ENCODE data around the gene PRDM16.

Gene PRDM16

DNA sequence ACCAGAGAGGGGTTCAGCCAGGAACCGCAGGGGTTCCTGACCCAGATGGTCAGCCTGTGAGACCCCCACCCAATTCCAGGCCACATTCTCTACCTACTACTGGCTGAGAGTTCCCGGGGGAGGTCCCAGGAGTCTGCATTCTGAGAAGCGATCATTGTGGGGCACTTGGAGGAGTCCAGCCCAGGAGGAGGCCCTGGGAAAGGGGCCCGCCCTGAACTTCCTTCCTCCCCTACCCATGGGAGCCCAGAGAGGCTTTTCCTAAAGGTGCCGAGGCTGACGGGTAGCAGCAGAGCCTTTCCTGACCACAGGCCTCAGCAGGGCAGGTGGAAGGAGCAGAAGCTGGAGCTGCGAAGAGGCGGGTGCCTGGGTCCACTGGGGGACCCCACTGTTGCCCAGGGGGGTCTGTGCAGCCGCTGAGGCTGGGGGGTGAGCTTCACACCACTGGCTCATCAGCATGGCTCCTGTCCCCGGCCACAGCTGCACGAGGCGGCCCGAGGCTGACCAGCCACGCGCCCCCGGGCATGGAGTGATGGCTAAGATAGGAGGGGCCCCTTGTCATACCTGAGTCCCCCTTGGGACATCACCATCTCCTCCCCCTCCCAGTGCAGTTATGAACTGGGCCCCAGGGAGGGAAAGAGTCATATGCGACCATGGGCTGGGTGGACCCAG lies 127.7 kb downstream of the PRDM16 start:
- no peak for DNase-seq (ENCODE audit: extremely low read depth in 1 of 2, low read depth in 1 of 2)

DNA sequence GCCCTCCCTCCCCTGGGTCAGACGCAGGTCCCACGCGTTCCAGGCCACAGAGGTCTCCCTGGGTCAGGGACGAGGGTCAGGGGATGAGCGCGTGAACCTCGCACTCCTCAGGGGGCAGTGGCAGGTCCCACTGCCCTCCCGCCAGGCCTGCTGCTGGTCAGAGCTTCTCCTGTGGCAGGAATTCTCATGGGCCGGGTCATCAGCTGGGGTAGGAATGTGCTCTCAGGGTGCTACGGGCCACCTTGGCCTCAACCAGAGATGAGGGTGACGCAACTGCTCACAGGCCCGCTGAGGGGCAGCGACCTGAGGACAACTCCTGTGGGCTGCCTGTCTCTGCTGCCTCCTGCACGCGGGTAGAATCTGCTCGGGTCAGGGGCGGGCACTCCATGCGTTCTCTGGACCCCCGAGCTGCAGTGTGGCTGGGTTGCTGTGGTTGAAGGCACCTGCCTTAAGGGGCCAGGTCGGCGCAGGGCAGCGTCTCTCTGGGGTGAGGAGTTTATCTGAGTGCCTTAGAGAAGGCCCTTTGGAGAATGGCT lies 128.8 kb downstream of the PRDM16 start:
- no peak for DNase-seq (ENCODE audit: extremely low read depth in 1 of 2, low read depth in 1 of 2)

DNA sequence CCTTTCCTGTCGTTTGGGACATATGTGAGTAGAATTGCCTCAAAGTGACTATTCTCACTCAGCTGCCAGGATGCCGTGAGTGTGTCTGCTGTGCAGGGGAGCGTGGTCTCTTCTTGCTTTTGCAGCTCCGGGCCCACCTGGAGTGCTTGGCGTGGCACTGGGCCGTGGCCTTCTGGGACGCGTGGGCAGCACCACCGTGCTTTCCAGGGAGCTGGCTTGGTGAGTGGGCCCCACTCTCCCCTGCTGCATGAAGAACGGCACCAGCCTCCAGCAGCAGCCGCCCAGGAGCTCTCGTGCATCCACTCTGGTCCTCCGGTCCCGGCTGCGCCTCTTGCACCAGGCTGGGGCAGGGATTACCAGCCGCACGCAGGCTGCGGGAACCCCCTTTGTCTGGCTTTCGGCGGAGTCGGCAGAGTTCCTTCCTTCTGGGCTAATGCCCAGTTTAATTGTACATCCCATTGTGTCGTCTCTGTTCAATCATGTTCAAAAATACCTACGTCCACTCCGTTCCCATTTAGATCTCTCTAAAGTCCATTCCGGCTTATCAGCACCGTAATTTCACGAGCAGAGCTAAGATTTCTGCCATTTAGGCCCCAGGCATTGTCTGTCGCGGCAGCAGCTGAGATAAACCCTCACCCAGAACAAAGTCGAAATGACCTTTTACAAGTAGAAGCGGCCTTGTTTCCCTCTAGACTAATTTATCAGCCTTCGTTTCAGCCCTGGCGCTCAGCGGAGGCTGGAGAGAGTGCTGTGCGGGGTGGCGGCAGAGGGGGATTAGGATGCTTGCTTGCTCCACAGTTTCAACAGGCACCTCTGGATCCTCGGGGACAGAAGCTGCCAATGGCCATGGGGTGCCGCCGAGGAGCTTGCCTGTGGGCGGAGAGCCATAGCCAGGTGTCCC lies 129.6 kb downstream of the PRDM16 start:
- DNase-seq (ENCODE audit: extremely low read depth in 1 of 2, low read depth in 1 of 2) = no peak

DNA sequence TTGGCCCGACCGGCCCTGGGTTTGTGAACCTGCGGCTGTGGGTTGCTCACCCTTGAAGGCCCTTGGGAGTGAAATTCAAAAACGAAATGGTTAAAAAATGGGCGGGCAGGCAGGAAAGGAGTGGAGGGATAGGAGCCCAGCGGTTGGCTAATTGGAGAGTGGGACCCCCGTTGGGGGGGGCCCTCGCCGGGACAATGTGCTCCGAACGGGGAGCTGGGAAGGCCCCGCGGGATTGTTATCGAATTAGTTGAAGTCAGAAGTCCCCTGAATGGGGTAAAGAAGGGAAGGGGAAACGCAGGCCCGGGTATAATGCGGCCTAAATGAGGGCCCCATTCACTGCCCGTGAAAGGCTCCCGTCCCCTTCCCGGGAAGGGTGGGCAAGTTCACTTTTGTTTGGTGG lies 135.7 kb downstream of the PRDM16 start:
- DNase-seq (ENCODE audit: extremely low read depth in 1 of 2, low read depth in 1 of 2) = no peak

- DNase-seq (ENCODE audit: extremely low read depth in 1 of 2, low read depth in 1 of 2) = no peak
Observed at GRCh38 chr1:3205815-3206214, 136.8 kb downstream of the PRDM16 start.

DNA sequence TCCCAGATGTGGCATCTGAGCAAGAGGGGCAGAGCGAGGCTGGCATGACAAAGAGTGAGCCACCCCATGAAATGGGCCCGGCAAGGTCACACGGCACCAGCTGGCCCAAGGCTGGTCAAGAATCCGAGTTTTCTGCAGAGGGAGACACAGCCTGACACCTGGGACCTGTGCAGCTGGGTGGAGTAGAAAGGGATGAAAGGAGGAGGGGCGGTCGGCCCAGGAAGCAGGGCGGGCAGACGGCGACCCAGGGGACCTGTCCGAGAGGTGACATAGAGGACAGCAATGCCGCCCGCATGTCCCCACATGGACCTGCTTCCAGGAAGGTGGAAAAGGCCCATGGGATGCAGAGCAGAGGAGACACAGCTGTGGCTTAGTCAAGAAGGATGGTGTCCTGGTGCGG lies 137.7 kb downstream of the PRDM16 start:
- DNase-seq (ENCODE audit: extremely low read depth in 1 of 2, low read depth in 1 of 2) = no peak

GRCh38 chr1:3207217-3207848 lies 138.3 kb downstream of the PRDM16 start:
- no peak for DNase-seq (ENCODE audit: extremely low read depth in 1 of 2, low read depth in 1 of 2)

DNA sequence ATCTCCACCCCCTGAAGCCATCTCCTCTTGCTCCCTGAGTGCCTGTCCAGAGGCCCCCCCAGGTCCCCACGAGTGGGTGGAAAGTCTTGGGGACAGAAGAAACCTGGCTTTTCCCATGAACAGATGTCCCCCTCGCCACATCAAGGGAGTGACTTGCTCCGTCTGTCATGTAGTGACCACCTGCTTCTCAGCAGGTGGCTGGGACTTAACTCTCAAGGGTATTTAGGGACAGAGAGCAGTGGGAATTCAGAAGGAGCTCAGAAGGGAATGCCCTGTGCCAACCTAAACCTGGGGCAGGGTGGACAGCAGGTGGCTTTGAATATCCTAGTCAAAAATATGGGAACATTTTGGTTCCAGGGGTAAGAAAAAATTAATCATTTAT lies 139.8 kb downstream of the PRDM16 start:
- DNase-seq (ENCODE audit: extremely low read depth in 1 of 2, low read depth in 1 of 2) = no peak

GRCh38 chr1:3209201-3209600 lies 140.2 kb downstream of the PRDM16 start:
- no peak for DNase-seq (ENCODE audit: extremely low read depth in 1 of 2, low read depth in 1 of 2)

DNA sequence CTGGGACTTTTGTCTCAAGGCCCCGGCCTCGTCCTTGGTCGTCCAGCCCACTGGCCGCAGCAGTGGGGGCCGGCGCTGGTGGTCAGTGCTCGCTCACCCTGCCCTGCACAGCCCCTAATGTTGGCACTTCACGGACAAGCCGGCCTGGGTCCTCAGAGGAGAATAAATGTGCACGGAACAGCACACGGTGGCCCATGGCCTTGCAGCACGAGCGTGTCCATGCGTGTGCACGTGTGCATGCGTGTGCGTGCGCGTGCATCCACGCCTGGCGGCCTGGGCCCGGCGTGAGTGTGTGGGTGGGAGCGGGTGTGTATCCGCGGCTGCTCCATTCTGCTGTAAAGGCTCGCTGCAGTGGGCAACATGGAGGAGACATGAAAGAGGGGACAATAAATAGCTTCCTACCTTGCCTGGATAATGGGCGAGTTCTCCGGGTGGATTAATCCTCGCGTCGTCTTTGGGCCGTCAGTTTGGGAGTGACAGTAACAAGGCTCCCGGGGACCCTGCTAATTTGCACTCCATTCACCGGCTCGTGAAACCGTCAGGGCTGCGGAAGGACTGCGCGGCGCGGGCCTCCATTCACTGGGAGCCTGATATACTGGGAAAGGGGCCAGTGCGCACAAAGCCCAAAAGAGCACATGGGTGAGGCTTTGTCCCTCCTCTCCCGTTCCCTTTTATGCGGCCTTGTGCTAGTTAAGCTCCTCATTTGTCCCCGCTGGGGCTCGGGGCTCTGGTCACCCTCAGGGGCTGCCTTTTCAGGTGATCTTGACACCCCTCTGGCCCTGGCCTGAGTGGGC lies 142.8 kb downstream of the PRDM16 start:
- DNase-seq (ENCODE audit: extremely low read depth in 1 of 2, low read depth in 1 of 2) = no peak

- no peak for DNase-seq (ENCODE audit: extremely low read depth in 1 of 2, low read depth in 1 of 2)
Observed at GRCh38 chr1:3212453-3213355, 143.7 kb downstream of the PRDM16 start.

GRCh38 chr1:3213730-3214129 lies 144.7 kb downstream of the PRDM16 start:
- no peak for DNase-seq (ENCODE audit: extremely low read depth in 1 of 2, low read depth in 1 of 2)

DNA sequence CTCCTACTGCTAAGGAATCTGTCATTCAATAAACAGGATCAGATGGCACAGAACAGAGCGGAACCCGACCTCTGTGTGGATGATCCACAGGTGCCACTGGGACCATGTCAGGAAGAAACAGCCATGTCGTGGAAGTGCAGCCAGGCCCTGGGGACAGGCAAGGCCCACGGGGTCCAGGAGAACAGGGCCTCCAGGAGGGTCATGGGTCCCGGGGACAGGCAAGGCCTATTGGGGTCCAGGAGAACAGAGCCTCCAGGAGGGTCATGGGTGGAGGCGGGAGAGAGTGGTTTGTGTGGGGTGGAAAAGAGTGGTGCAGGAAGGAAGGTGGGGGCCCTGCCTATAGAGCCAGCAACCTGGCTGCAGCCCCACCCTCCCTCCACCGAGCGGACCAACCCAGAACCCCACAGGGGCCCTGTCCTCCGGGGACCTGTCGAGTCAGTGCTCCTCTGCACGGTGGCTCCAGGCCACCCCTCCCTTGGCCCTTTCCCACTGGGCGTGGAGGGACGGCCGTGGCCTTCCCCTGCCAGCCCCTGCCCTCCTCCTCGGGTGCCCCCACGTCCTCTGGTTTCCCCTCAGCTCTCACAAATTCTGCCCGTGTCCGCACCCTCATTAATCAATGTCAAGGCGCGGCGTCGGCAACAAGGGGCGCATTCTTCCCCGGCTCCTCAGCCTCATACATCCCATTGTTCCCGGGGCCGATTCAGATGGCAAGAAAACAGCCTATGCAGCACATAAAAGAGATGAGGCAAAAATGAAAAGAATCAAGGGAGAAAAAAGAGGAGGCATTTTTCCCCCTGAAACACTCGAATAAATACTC lies 146.4 kb downstream of the PRDM16 start:
- DNase-seq (ENCODE audit: extremely low read depth in 1 of 2, low read depth in 1 of 2) = no peak

DNA sequence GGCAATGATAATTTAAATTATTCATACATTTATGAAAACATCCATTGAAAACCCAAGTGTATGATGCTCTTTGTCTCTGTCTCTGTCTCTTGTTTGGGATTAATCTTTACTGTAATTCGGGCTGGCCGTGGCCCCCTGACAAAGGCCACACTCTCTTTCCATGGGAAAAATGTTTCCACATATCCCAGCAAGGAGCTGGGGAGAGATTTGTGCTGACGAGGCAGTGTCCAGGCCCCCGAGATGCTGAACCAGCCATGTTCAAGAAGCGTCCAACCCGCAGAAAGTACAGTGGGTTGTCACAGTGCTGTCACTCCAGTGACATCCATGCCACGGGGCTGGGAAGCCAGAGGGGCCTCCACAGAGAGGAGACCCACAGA lies 147.0 kb downstream of the PRDM16 start:
- DNase-seq (ENCODE audit: extremely low read depth in 1 of 2, low read depth in 1 of 2) = no peak

DNA sequence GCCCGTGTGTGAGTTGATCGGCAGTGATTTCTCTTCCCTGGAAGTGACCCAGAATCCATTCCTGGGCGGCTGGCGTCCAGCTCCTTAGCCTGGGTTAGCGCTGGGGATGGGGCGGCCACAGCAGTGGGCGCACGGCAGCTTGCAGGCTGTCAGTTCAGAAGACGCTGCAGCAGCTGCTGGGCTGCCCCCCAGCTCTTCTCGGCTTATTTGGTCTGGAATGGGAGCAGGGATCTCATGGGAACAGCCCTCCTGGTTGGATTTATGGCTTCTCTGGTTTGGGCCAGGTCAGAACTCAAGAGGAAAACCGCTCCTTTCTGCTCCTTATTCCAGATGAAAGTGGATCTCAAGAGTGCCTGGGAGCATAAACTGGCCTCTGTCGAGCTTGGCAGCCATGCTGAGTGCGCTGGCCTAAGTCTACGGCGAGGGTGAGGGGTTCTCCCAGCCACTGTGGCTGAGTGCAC lies 148.2 kb downstream of the PRDM16 start:
- no peak for DNase-seq (ENCODE audit: extremely low read depth in 1 of 2, low read depth in 1 of 2)

DNA sequence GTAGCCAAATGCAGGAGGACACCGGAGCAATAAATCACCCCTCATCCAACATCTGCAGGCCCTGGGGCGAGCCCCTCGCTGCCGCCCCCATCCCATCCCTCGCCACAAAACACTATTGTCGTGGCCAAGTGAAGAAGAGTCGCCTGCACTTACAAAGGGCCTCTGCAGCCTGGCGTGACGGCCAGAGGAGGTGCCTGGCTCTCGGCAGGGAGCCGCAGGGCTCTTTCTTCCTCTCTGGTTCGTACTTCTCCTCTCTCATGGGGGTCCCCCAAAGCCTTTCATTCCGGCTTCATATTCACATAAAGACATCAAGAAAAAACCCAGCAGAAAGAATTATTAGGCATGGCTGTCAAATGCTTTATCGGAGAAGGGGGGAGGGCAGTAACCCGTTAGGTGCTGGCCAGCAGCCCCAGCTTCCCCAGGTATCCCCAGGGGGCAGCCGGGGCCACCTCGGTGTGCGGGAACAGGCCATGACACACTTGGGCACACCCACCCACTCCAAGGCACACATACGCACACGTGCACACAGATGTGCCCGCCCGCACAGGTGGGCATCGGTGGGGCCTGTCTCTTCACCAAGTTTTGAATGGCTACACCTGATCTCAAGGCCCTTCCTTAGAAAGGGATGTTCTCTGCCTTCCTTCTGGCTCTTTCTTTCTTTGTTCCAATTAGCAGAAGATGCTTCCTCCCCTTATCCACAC lies 149.1 kb downstream of the PRDM16 start:
- DNase-seq (ENCODE audit: extremely low read depth in 1 of 2, low read depth in 1 of 2) = no peak

GRCh38 chr1:3219005-3219790 lies 150.2 kb downstream of the PRDM16 start:
- DNase-seq (ENCODE audit: extremely low read depth in 1 of 2, low read depth in 1 of 2) = no peak
